GM21515 (cell line): ENCODE measurements around the gene KANK3.
"Not testable (repeated sequence)": the region's sequence is repeated elsewhere in the genome, so short reads cannot be mapped to it uniquely, and the experiment has no call there.

Experiments
- ATAC-seq: cut with Tn5 transposase; IDR thresholded peaks from one replicate; pipeline ENCODE4 v1.9.1; 2021; ENCODE audit not compliant: unreplicated experiment

KANK3 gene

DNA sequence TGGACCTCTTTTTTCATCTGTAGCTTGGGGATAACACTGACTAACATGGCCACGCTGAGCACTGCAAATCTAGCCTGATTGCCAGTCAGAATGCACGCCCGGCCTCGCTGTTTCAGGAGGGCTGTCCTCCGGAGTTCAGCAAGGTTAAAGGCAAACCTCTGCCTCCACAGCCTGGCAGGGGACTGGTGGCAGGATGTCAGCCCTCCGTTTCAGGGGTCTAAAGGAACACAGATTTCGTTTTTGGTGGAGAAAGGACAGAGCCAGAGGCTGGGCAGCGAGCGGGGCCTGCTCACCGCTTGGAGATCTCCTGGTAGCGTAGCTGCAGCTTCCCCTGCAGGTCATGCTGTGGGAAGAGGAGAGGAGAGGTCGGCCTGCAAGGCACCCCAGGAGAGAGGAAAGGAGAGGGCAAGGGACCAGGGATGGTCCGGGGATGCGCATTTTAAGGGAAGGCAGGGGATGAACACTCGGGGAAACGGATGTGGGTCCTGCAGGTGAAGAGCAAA lies 22.4 kb downstream of the KANK3 start:
- ATAC-seq, result peak; percentile 2

GRCh38 chr19:8319807-8320520 lies 23.1 kb downstream of the KANK3 start:
- no peak for ATAC-seq

DNA sequence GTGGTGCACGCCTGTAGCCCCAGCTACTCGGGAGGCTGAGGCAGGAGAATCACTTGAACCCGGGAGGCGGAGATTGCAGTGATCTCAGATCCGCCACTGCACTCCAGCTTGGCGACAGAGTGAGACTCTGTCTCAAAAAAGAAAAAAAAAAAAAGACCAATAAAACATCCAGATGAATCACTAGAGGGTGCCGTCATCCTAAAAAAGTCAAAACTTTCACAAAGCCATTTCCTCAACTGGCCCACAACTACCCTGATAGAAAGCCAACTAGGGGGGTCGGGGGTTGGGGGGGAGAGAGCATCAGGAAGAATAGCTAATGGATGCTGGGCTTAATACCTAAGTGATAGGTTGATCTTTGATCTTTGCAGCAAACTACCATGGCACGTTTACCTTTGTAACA lies 24.2 kb downstream of the KANK3 start:
- not testable (repeated sequence) for ATAC-seq

DNA sequence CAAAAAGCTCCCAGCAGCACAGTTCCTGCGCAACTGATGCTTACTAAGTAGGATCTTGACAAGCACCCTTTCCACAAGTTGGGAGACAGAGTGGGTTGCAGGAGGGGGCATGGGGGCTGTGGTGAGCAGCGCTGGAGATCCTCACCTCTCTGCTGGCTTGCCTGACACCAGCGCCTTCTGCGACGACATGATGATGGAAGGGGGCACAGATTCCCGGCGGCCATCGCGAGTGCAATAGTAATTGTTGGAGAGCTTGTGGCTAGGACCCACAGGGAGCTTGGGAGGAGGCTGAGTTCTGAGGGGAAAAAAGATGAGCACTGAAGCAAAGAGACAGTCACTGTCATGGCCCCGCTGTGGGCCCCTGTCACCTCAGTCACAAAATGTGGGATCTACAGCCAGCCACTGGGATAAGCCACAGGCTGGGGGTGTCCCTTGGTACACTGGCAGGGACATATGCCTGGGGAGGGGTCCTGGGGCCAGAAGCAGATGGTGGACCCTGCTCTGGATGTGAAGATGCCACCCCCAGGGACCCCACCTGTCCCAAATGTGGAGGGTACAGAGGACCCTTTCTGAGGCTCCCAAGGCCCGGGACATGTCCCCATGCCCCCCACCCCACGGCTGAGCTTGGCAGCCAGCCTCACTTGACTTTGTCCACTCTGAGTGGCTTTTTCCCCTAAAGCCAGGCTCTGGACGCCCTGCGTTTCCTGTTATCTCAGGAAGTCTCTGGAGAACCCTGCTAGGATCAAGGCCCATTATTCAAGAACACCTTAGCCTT lies 26.5 kb downstream of the KANK3 start:
- ATAC-seq, result no peak

- ATAC-seq, result not testable (repeated sequence)
These were observed 28.0 kb downstream of the KANK3 start for GRCh38 chr19:8314981-8315640.

GRCh38 chr19:8311461-8312260 lies 31.4 kb downstream of the KANK3 start:
- ATAC-seq, result no peak

DNA sequence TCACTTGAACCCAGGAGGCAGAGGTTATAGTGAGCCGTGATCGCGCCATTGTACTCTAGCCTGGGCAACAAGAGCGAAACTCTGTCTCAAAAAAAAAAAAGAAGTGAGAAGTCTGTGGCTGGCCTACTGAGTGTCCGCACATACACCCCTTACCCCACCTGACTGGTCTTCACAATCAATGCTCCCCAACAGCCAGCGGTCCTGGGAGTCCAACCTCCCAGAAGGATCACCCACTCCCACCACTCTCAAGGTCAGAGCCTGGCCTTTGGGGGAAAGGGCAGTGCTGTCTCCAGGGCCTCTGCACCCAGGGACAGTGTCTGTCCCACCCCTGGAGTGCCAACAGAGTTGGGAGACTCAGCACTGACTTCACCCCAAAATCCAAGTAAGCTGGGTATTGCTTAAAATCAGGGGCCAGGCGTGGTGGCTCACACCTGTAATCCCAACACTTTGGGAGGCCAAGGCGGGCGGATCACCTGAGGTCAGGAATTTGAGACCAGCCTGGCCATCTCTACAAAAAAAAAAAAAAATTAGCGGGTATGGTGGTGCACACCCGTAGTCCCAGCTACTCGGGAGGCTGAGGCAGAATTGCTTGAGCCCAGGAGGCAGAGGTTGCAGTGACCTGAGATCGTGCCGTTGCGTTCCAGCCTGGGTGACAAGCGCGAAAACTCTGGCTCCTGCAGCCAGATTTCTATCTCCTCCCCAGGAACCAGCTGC lies 32.6 kb downstream of the KANK3 start:
- no peak for ATAC-seq

DNA sequence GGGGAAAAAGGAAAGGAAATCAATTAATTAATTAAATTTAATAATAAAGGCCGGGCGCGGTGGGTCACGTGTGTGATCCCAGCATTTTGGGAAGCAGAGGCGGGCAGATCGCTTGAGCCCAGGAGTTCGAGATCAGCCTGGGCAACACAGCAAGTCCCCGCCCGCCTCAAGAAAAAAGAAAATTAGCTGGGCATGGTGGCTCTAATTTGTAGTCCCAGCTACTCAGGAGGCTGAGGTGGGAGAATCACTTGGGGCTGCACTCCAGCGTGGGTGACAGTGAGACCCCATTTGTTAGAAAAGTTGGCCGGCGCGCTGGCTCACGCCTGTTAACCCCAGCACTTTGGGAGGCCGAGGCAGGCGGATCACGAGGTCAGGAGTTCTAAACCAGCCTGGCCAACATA lies 34.2 kb downstream of the KANK3 start:
- ATAC-seq, result no peak

- peak; percentile 81 for ATAC-seq
These were observed 34.8 kb downstream of the KANK3 start, which contains the start of gene CD320 for GRCh38 chr19:8307965-8308866. TSS of gene CD320 (minus strand) at chr19:8308358. CDS start at chr19:8308290, 68 bp downstream.

DNA sequence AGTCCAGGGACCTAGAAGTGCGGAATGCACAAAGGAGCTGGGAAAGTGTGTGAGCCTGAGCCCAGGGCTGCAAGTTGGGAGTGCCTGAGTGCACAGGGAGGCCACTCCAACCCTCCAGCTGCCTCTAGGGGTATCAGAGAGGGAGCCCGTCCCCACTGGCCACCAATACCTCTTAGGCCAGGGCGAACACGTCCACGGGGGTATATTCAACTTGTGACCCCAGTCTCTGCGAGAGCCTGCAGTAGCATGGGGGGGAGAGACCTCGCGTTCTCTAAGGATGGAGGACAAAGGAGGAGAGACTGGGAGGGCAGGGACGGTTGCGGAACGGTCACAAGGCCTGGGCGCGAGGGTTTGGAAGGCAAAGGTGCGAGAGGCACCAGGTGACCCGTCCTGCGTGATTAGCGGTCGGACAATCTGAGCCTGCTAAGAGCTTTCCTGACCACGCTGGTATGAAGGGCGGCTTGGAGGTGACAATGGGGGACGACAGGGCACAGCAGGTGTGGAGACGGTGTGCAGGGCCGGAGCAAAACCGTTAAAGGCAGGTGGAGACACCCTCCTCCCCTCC lies 35.6 kb downstream of the KANK3 start:
- no peak for ATAC-seq

DNA sequence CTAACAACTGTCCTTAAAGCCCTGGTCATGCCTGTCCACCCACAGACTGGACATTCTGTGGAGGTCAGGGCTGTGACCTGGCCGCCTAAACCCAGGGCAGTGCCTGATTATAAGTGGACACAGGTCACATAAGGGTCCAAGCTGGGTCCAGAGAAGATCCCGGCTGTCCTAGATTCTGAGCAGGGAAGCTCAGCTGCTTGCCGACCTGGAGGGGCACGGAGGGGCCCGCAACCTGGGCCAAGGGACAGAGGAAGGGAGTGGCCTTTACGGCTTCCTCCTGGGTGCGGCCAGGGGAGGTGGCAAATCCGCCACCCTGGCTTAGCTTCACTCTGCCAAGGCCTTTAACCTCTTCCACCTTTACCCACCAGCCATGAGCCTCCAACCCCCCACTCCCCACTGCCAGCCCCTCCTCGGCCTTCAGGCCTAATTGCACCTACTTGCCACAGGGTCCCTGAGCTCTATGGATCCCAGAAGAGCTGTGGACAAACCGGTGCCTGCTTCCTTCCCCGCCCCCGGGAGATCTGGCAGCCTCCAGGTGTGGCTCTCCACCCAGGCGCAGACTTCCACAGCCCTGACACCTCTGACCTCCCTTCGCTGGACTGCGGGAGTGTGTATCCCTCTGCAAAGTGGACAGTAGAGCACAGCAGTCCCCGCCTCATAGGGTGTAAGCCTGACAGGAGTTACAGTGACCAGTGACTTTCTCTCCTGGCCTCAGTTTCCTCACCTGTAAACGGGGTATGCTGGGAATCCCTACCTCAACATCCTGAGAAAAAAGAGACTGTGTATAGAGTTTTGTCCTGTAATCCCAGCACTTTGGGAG lies 36.6 kb downstream of the KANK3 start:
- ATAC-seq, result no peak

DNA sequence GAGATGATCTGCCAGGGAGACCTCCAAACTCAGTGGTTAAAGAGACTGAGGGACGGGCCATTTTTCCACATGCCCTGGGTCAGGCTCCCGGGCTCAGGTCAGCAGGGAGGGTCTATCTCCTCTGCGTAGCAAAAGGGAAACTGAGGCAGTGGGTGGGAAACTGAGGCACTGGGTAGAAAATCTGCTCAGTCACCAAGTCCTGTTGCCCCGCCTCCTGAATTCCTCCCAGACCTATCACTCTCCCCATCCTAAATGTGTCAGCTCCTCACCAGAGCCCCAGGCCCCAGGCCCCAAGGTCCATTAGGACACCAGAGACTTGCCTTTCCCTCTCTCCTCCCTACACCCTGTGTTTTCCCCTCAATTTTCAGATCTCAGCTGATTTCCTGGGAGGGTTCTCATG lies 37.3 kb downstream of the KANK3 start:
- ATAC-seq, result no peak

DNA sequence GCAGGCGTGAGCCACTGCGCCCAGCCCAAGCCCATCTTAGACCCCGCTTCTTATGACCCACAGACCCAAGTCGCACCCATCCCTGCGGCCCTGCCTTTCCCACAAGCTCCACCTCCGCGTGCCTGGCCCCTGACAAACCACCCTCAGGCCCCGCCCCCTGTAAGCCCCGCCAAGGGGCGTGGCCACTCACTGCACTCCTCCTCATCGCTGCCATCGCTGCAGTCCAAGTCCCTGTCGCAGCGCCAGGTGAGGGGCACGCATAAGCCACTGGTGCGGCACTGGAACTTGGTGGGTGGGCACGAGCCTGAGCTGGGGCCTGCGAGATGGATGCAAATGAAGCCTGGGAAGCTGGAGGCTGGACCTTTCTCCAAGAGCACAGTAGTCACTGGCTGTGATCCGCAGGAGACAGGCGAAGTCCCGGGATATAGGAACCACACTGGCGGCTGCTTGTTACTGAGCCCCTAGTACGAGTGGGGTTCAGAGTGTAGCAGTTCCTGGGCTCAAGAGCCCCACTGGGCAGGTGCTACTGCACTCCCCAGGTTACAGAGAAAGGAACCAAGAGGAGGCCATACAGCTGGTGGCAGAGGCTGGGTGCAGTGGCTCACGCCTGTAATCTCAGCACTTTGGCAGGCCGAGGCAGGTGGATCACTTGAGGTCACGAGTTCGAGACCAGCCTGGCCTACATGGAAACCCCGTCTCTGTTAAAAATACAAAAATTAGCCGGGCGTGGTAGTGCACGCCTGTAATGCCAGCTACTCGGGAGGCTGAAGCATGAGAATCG lies 38.0 kb downstream of the KANK3 start:
- no peak for ATAC-seq

DNA sequence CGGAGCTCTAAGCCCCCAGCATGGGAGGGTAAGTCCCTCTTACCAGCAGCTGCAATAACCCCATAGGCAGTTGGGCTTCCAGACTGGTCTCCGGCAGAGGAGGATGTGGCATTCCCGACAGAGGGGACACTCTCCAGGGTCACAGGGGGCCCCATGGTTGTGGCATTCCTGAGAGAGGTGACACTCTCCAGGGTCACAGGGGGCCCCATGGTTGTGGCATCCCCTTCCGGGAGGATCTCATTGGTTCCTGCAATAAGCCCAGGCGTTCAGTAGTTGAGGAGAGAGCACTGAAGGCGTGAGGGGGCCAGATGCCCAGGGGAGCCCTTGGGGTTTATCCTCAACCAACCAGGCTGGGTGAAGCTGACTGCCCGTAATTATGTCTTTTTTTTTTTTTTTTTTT lies 40.3 kb downstream of the KANK3 start:
- ATAC-seq, result no peak

GRCh38 chr19:8302357-8302691 lies 40.7 kb downstream of the KANK3 start:
- no peak for ATAC-seq

DNA sequence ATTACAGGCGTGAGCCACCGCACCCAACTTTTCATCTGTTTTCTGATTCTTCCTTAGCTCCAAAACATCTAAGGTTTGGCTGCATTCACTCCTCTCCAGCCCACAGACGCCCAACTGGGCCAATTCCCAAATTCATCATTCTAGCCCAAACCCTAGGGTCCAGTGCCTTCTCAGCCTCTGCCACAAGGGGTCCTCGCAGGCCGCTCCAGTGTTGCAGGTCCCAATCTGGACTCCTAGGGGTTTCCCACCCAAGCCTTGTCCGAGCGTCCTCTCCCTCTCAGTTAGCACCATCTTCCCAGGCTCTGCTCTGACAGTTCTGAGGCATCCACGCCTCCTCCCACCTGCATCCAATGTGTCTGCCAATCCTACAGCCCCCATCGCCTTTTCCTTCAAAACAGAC lies 51.7 kb downstream of the KANK3 start:
- not testable (repeated sequence) for ATAC-seq

DNA sequence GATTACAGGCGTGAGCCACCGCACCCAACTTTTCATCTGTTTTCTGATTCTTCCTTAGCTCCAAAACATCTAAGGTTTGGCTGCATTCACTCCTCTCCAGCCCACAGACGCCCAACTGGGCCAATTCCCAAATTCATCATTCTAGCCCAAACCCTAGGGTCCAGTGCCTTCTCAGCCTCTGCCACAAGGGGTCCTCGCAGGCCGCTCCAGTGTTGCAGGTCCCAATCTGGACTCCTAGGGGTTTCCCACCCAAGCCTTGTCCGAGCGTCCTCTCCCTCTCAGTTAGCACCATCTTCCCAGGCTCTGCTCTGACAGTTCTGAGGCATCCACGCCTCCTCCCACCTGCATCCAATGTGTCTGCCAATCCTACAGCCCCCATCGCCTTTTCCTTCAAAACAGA lies 66.6 kb downstream of the KANK3 start:
- not testable (repeated sequence) for ATAC-seq
